Naive thymus-derived CD4-positive, alpha-beta T cell (primary cell): ENCODE measurements around the gene SRRM3. TPM values are rescaled to one million over a fixed set of nuclear protein-coding genes. Genes with fewer than 3 reads are reported as not detected.
A peak's percentile ranks its signal among the peaks of the same experiment; 100 is the strongest.

Experiments
- ATAC-seq: fragments of 150-1000 bp; cut with Tn5 transposase; 2 replicates; pipeline ENCODE4 v1.10.0; 2021; ENCODE audit warnings: mild to moderate bottlenecking, moderate library complexity
- CTCF ChIA-PET: fragments of 350-600 bp; sonication (Branson Sonifier 250); formaldehyde crosslinking; loops from one replicate; lab custom pipeline; 2021; ENCODE audit warnings: antibody characterized with exemption; lab: Charles Lee
- POLR2A ChIA-PET: fragments of 350-600 bp; sonication (Branson Sonifier 250); formaldehyde crosslinking; loops from one replicate; lab custom pipeline; 2021; ENCODE audit warnings: antibody characterized with exemption, inconsistent platforms; lab: Charles Lee
- DNase-seq, 9 donors: peaks; one replicate each; pipeline versions ENCODE4 v3.0.0 to v3.0.0-alpha.2; 2020 to 2022; ENCODE audit warnings: mixed read lengths in 1 of 9
- H3K27ac ChIP-seq: one replicate; pipeline ENCODE4 v1.7.0; 2013; ENCODE audit warnings: mild to moderate bottlenecking, low read depth, low read length, moderate library complexity
- H3K27me3 ChIP-seq, 2 donors: one replicate each; pipeline ENCODE4 v1.7.0; 2013; ENCODE audit warnings: low read length in 2 of 2, mild to moderate bottlenecking in 2 of 2, moderate library complexity in 2 of 2; ENCODE audit not compliant: control insufficient read depth in 2 of 2, insufficient read depth in 2 of 2
- H3K36me3 ChIP-seq, 3 experiments: 1 replicate in 2 of 3; 2 replicates in 1 of 3; pipeline ENCODE4 v1.7.0; 2013; ENCODE audit warnings: low read length in 3 of 3, mild to moderate bottlenecking in 3 of 3, moderate library complexity in 1 of 3; ENCODE audit not compliant: insufficient read depth in 3 of 3, control insufficient read depth in 2 of 3
- H3K4me1 ChIP-seq, 2 donors: one replicate each; pipeline ENCODE4 v1.7.0; 2013; ENCODE audit warnings: low read length in 2 of 2, mild to moderate bottlenecking in 2 of 2, moderate library complexity in 1 of 2; ENCODE audit not compliant: control insufficient read depth in 2 of 2, insufficient read depth in 2 of 2
- H3K4me3 ChIP-seq: 2 replicates; pipeline ENCODE4 v1.7.0; 2013; ENCODE audit warnings: mild to moderate bottlenecking, low read length
- H3K9me3 ChIP-seq, 3 experiments: 1 replicate in 2 of 3; 2 replicates in 1 of 3; pipeline ENCODE4 v1.7.0; 2013; ENCODE audit warnings: low read length in 3 of 3; ENCODE audit not compliant: control insufficient read depth in 2 of 3
- H3K27ac Mint-ChIP-seq, 9 donors: one replicate each; pipeline ENCODE4 v1.8.0; 2020 to 2022; ENCODE audit warnings: mixed read lengths in 9 of 9, mild to moderate bottlenecking in 8 of 9, moderate library complexity in 5 of 9, inconsistent platforms in 2 of 9
- H3K27me3 Mint-ChIP-seq, 5 donors: one replicate each; pipeline ENCODE4 v1.8.0; 2021 to 2022; ENCODE audit warnings: mixed read lengths in 5 of 5, mild to moderate bottlenecking in 1 of 5
- H3K36me3 Mint-ChIP-seq, 5 donors: one replicate each; pipeline ENCODE4 v1.8.0; 2020 to 2022; ENCODE audit warnings: mixed read lengths in 5 of 5, mild to moderate bottlenecking in 3 of 5, inconsistent platforms in 1 of 5
- H3K4me1 Mint-ChIP-seq, 7 donors: one replicate each; pipeline ENCODE4 v1.8.0; 2020 to 2022; ENCODE audit warnings: mixed read lengths in 7 of 7, mild to moderate bottlenecking in 3 of 7, inconsistent platforms in 1 of 7
- H3K4me3 Mint-ChIP-seq, 10 donors: one replicate each; pipeline ENCODE4 v1.8.0; 2020 to 2022; ENCODE audit warnings: mild to moderate bottlenecking in 10 of 10, mixed read lengths in 10 of 10, moderate library complexity in 6 of 10, inconsistent platforms in 2 of 10
- H3K9me3 Mint-ChIP-seq, 11 donors: one replicate each; pipeline ENCODE4 v1.8.0; 2020 to 2022; ENCODE audit warnings: mixed read lengths in 11 of 11, mild to moderate bottlenecking in 4 of 11, inconsistent platforms in 1 of 11, moderate library complexity in 1 of 11
- intact Hi-C, 2 donors: fragments of 100-400 bp; cut with micrococcal nuclease; formaldehyde crosslinking; loops; one replicate each; pipeline ENCODE4 v1.15.1; 2023
- polyA plus RNA-seq, 2 donors: library from polyadenylated mRNA; unstranded; fragments of 300-500 nt; fragmentation: Illumina TruSeq; gene quantifications; one replicate each; pipeline ENCODE4 v1.2.3, GENCODE V29; 2021
- total RNA-seq, 6 experiments: library from RNA in 5 of 6; stranded (reverse) in 5 of 6; gene quantifications; 1 replicate in 5 of 6; 2 replicates in 1 of 6; pipeline ENCODE4 v1.2.3 and lab custom pipeline; 2021 to 2026

SRRM3 gene
- total and polyA plus RNA-seq, 7 experiments from 2014 or later: not detected

DNA sequence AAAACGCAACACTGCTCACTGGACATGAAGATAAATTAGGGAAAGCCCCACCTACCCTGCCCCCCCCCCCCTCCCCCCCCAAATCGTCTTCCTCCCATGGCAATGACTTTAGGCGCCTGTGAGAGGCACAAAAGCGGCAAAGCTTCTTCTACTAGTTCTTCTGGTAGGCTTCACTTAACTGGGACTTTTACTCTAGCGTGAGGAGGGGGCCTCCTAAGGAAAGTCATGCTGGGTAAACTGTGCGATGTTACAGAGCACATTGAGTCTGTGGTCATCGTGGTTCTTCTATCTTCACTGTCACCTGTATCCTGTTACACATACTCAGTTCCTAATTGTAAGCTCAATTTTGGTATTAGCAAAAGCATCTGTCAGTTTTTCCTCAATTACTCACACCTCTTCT lies 125.9 kb downstream of the SRRM3 start:
- no peaks in the 10 kb centered on the region for H3K9me3 ChIP-seq
- no peak overlapping the region for H3K4me3 ChIP-seq
- H3K27me3 Mint-ChIP-seq: no peaks in the 10 kb centered on the region
- peaks cover 9 to 29% (median 19%) of the 10 kb centered on the region in 5 donors for H3K36me3 Mint-ChIP-seq
- H3K36me3 ChIP-seq: peaks cover 6 to 31% (median 8%) of the 10 kb centered on the region in 3 experiments
- no peaks in the 10 kb centered on the region for H3K27me3 ChIP-seq
- CTCF ChIA-PET: interaction anchor here (0.7 kb wide), 1 partner anchor 13 kb away, joined by 4 read pairs; no protein-coding TSS in a partner anchor
- POLR2A ChIA-PET: interaction anchor here (0.8 to 2.7 kb wide), 3 partner anchors 8 to 31 kb away, joined by 3 to 15 read pairs (median 3); partner anchors contain the start of gene YWHAG
- H3K27ac Mint-ChIP-seq: peak overlapping the region in 5 of 9 donors; percentile 25 to 81 (median 46)
- ATAC-seq: peak; percentile 68
- peaks cover 0 to 3% (median 0%) of the 10 kb centered on the region in 11 donors for H3K9me3 Mint-ChIP-seq
- peaks cover 22 to 51% (median 40%) of the 10 kb centered on the region in 7 donors for H3K4me1 Mint-ChIP-seq
- intact Hi-C loops: no loop called here
- no peaks in the 10 kb centered on the region for H3K4me1 ChIP-seq
- DNase-seq: no peak
- no peak overlapping the region for H3K27ac ChIP-seq
- H3K4me3 Mint-ChIP-seq: no peak overlapping the region

DNA sequence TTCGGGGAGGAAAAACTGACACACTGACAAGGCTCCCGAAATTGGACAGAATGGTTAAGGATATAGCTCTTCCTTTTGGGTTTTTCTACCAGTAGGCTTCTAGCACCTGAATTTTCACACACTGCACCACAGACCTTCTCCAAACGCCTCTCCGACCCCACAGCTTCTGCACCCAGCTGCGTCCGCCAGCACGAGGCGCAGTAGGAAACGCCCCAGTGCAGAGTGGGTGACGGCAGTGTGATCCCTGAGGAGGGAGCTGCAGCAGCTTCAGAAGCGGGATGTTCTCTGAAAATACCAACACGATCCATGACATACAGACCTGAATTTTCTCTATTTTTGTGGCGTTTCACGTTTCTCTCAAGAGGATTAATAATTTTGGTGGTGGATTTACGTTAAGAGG lies 126.7 kb downstream of the SRRM3 start:
- intact Hi-C loops: no loop called here
- CTCF ChIA-PET: interaction anchor here (0.7 kb wide), 1 partner anchor 13 kb away, joined by 4 read pairs; no protein-coding TSS in a partner anchor
- peaks cover 0 to 3% (median 0%) of the 10 kb centered on the region in 11 donors for H3K9me3 Mint-ChIP-seq

DNA sequence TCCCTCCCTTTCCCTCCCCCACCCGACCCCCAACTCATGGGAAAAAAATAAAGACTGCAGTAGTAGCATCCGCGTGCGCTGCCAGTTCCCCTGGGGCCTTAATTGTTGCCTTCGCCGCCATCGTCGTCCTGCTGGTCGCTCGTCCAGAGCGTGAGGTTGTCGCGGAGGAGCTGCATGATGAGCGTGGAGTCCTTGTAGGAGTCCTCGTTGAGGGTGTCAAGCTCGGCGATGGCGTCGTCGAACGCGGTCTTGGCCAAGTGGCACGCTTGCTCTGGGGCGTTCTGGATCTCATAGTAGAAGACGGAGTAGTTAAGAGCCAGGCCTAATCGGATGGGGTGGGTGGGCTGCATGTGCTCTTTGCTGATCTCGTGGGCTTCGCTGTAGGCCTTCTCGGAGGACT lies 127.8 kb downstream of the SRRM3 start:
- H3K4me3 Mint-ChIP-seq: no peak overlapping the region
- intact Hi-C loops: no loop called here
- peaks cover 0 to 3% (median 0%) of the 10 kb centered on the region in 11 donors for H3K9me3 Mint-ChIP-seq
- H3K4me3 ChIP-seq: no peak overlapping the region
- H3K27ac Mint-ChIP-seq: peak overlapping the region in 3 of 9 donors; percentile 22 to 67 (median 33)
- no peaks in the 10 kb centered on the region for H3K4me1 ChIP-seq
- no peaks in the 10 kb centered on the region for H3K9me3 ChIP-seq
- ChIA-PET POLR2A (interaction anchor here (2.7 kb wide), 1 partner anchor 11 kb away, joined by 15 read pairs; no protein-coding TSS in a partner anchor), CTCF (no interaction called here)
- DNase-seq: no peak
- H3K36me3 Mint-ChIP-seq: peaks cover 9 to 29% (median 19%) of the 10 kb centered on the region in 5 donors
- peaks cover 30 to 63% (median 49%) of the 10 kb centered on the region in 7 donors for H3K4me1 Mint-ChIP-seq
- no peak overlapping the region for H3K27ac ChIP-seq
- no peaks in the 10 kb centered on the region for H3K27me3 ChIP-seq
- no peaks in the 10 kb centered on the region for H3K27me3 Mint-ChIP-seq
- H3K36me3 ChIP-seq: peaks cover 6 to 31% (median 8%) of the 10 kb centered on the region in 3 experiments
- ATAC-seq: no peak

More for the DNA sequence above, 126.7 kb downstream of the SRRM3 start:
- peak overlapping the region in 5 of 9 donors; percentile 25 to 72 (median 60) for H3K27ac Mint-ChIP-seq
- Histone ChIP-seq H3K4me1 (no peaks in the 10 kb centered on the region), H3K4me3 (no peak overlapping the region), H3K27me3 (no peaks in the 10 kb centered on the region), H3K36me3 (peaks cover 6 to 31% (median 8%) of the 10 kb centered on the region in 3 experiments), H3K9me3 (no peaks in the 10 kb centered on the region), H3K27ac (no peak overlapping the region)
- H3K27me3 Mint-ChIP-seq: no peaks in the 10 kb centered on the region
- no peak for ATAC-seq
- peaks cover 26 to 53% (median 43%) of the 10 kb centered on the region in 7 donors for H3K4me1 Mint-ChIP-seq
- H3K4me3 Mint-ChIP-seq: peak overlapping the region in 1 of 10 donors; percentile 28
- POLR2A ChIA-PET: interaction anchor here (2.7 kb wide), 1 partner anchor 10 kb away, joined by 15 read pairs; no protein-coding TSS in a partner anchor
- no peak for DNase-seq
- H3K36me3 Mint-ChIP-seq: peaks cover 9 to 29% (median 19%) of the 10 kb centered on the region in 5 donors

DNA sequence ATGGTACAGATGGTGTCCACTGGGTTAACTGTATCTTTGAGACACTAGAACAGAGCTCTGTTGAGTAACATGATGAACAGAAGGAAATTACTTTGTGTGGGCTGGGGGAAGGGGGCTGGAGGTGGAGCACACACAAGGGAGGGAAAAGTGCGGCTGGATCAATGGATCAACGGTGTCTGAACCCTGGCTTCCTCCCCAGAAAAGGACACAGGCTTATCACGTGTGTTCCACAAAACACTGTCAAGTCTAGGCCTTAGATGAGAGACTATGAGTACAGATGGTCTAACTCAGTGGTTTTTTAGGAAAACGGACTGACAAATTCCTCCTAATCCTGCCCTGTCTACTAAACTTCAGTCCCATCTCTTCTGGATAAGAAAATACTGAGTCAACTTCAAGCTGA lies 128.6 kb downstream of the SRRM3 start:
- H3K4me3 ChIP-seq: no peak overlapping the region
- CTCF ChIA-PET: no interaction called here
- peaks cover 30 to 63% (median 49%) of the 10 kb centered on the region in 7 donors for H3K4me1 Mint-ChIP-seq

GRCh38 chr7:76330673-76331072 lies 129.0 kb downstream of the SRRM3 start:
- ATAC-seq (no peak), DNase-seq (no peak)
- Mint-ChIP-seq H3K27me3 (no peaks in the 10 kb centered on the region), H3K4me1 (peaks cover 30 to 63% (median 49%) of the 10 kb centered on the region in 7 donors), H3K9me3 (peaks cover 0 to 3% (median 0%) of the 10 kb centered on the region in 11 donors), H3K4me3 (no peak overlapping the region), H3K27ac (peak overlapping the region in 2 of 9 donors; percentile 12 to 22), H3K36me3 (peaks cover 9 to 29% (median 18%) of the 10 kb centered on the region in 5 donors)
- Histone ChIP-seq H3K4me3 (no peak overlapping the region), H3K4me1 (no peaks in the 10 kb centered on the region), H3K27ac (no peak overlapping the region), H3K27me3 (no peaks in the 10 kb centered on the region), H3K9me3 (no peaks in the 10 kb centered on the region), H3K36me3 (peaks cover 6 to 34% (median 8%) of the 10 kb centered on the region in 3 experiments)
- ChIA-PET POLR2A (interaction anchor here (0.6 to 1.3 kb wide), 2 partner anchors 27 to 354 kb away, joined by 4 to 5 read pairs; no protein-coding TSS in a partner anchor), CTCF (no interaction called here)
- intact Hi-C loops: loop anchor here in 1 of 2 donors (2.0 kb wide), 1 partner anchor 16 kb away; no protein-coding TSS in a partner anchor

More for the DNA sequence above, 128.6 kb downstream of the SRRM3 start:
- POLR2A ChIA-PET: interaction anchor here (0.6 kb wide), 1 partner anchor 353 kb away, joined by 4 read pairs; no protein-coding TSS in a partner anchor
- Mint-ChIP-seq H3K36me3 (peaks cover 9 to 29% (median 18%) of the 10 kb centered on the region in 5 donors), H3K4me3 (no peak overlapping the region), H3K27ac (peak overlapping the region in 5 of 9 donors; percentile 12 to 67 (median 22)), H3K9me3 (peaks cover 0 to 3% (median 0%) of the 10 kb centered on the region in 11 donors), H3K27me3 (no peaks in the 10 kb centered on the region)
- intact Hi-C loops: loop anchor here in 1 of 2 donors (2.0 kb wide), 1 partner anchor 17 kb away; no protein-coding TSS in a partner anchor
- ATAC-seq (no peak), DNase-seq (no peak)
- Histone ChIP-seq H3K27me3 (no peaks in the 10 kb centered on the region), H3K4me1 (no peaks in the 10 kb centered on the region), H3K27ac (no peak overlapping the region), H3K36me3 (peaks cover 6 to 31% (median 8%) of the 10 kb centered on the region in 3 experiments), H3K9me3 (no peaks in the 10 kb centered on the region)

DNA sequence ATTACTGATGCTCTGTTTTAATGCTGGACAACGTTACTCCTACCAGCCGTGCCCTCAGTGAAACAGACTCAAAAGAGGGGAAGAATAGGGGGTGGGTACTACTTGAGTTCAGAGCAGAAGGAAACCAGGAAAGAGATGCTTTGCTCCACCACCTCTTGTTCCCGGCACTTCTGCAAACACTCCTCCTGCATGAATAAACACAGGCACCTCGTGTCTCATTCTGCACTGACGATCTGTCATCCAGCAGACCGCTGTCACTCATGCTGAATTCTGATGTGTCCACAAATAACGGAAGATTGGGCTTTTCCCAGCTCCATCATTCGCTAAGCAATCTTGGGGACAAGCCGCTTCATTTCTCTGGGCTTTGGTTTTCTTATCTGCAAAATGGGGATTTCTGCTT lies 130.4 kb downstream of the SRRM3 start:
- Mint-ChIP-seq H3K4me3 (no peak overlapping the region), H3K27me3 (no peaks in the 10 kb centered on the region), H3K27ac (peak overlapping the region in 4 of 9 donors; percentile 2 to 48 (median 36)), H3K9me3 (peaks cover 0 to 3% (median 0%) of the 10 kb centered on the region in 11 donors), H3K4me1 (peaks cover 35 to 68% (median 60%) of the 10 kb centered on the region in 7 donors), H3K36me3 (peaks cover 5 to 24% (median 13%) of the 10 kb centered on the region in 5 donors)
- ChIA-PET POLR2A (no interaction called here), CTCF (no interaction called here)
- no peaks in the 10 kb centered on the region for H3K4me1 ChIP-seq
- H3K9me3 ChIP-seq: no peaks in the 10 kb centered on the region
- no peak overlapping the region for H3K27ac ChIP-seq
- no peak for DNase-seq
- no peaks in the 10 kb centered on the region for H3K27me3 ChIP-seq
- ATAC-seq: no peak
- no peak overlapping the region for H3K4me3 ChIP-seq
- H3K36me3 ChIP-seq: peaks cover 6 to 35% (median 8%) of the 10 kb centered on the region in 3 experiments
- intact Hi-C loops: no loop called here
